ENCODE results near the gene EDEM3.
"Not testable (repeated sequence)": the region's sequence is repeated elsewhere in the genome, so short reads cannot be mapped to it uniquely, and the experiment has no call there.

The EDEM3 gene

GRCh38 chr1:184734980-184735379 is 19.7 kb downstream of the EDEM3 start:
- no peak for DNase-seq

GRCh38 chr1:184724843-184725242 is 29.8 kb downstream of the EDEM3 start:
- DNase-seq, result no peak

- DNase-seq, result no peak
Measured at GRCh38 chr1:184716158-184716557, 38.5 kb downstream of the EDEM3 start.

- DNase-seq, result no peak
Measured at GRCh38 chr1:184709418-184709817, 45.2 kb downstream of the EDEM3 start.

- DNase-seq, result no peak
Measured at GRCh38 chr1:184708084-184708676, 46.5 kb downstream of the EDEM3 start.

- DNase-seq, result no peak
Measured at GRCh38 chr1:184705271-184705670, 49.4 kb downstream of the EDEM3 start.

GRCh38 chr1:184701816-184702215 is 52.8 kb downstream of the EDEM3 start:
- DNase-seq, result no peak

- no peak for DNase-seq
Measured at GRCh38 chr1:184698969-184699368, 55.7 kb downstream of the EDEM3 start.

- DNase-seq, result no peak
Measured at GRCh38 chr1:184698016-184698415, 56.6 kb downstream of the EDEM3 start.

GRCh38 chr1:184696403-184696802 is 58.3 kb downstream of the EDEM3 start:
- DNase-seq, result no peak

GRCh38 chr1:184695023-184695422 is 59.6 kb downstream of the EDEM3 start:
- no peak for DNase-seq

- no peak for DNase-seq
Measured at GRCh38 chr1:184693011-184693410, 61.6 kb downstream of the EDEM3 start.

- DNase-seq, result no peak
Measured at GRCh38 chr1:184691719-184692324, 62.8 kb downstream of the EDEM3 start.

GRCh38 chr1:184686540-184686939 is 68.1 kb downstream of the EDEM3 start:
- DNase-seq, result no peak

GRCh38 chr1:184685116-184685515 is 69.5 kb downstream of the EDEM3 start:
- no peak for DNase-seq

- DNase-seq, result no peak
Measured at GRCh38 chr1:184684285-184685074, 70.2 kb downstream of the EDEM3 start.

GRCh38 chr1:184682956-184683355 is 71.7 kb downstream of the EDEM3 start:
- no peak for DNase-seq

- DNase-seq, result not testable (repeated sequence)
Measured at GRCh38 chr1:184680611-184681225, 73.9 kb downstream of the EDEM3 start.

GRCh38 chr1:184679472-184679871 is 75.2 kb downstream of the EDEM3 start:
- not testable (repeated sequence) for DNase-seq

GRCh38 chr1:184677344-184677743 is 77.3 kb downstream of the EDEM3 start:
- no peak for DNase-seq

- DNase-seq, result no peak
Measured at GRCh38 chr1:184673305-184673704, 81.4 kb downstream of the EDEM3 start.

- DNase-seq, result no peak
Measured at GRCh38 chr1:184672013-184672726, 82.5 kb downstream of the EDEM3 start.

GRCh38 chr1:184669391-184669790 is 85.3 kb downstream of the EDEM3 start:
- no peak for DNase-seq
